ENCODE data around the gene AVL9. TPM values are rescaled to one million over a fixed set of nuclear protein-coding genes. Genes with fewer than 3 reads are reported as not detected.

The AVL9 gene
- total and polyA plus RNA-seq, 9 of the 15 experiments (the other 6 are each of a cell fraction or from before 2014, with no cell fraction given) = 6.4 to 66.2 (median 30.1) TPM

DNA sequence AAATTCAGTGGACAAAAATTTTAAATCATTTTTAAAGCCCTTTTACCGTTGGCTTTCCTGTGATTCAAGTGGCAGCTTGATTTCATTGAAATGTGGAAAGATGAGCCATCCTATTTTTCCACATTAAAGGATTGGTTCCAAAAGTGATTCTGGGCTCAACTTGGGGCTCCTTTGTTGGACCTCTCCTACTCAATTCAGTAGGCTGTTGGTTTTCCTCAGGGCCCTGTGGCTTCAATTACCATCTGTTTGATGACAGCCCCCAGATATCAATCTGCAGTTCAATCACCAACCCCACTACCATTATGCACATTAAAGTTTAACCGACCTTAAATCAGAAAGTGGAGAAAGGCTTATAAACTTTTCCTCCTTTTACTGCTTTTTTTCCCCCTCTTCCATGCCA, 47.3 kb downstream of the AVL9 start (continued):
- TF ChIP-seq GATAD2A (IDR thresholded peaks at IDR 0.05) (no peak), BCL6 (CRISPR knock-in tag; IDR thresholded peaks at IDR 0.05) (no peak), CGGBP1 (CRISPR knock-in tag; IDR thresholded peaks at IDR 0.05) (no peak)
- TF ChIP-seq, protein P1, sequence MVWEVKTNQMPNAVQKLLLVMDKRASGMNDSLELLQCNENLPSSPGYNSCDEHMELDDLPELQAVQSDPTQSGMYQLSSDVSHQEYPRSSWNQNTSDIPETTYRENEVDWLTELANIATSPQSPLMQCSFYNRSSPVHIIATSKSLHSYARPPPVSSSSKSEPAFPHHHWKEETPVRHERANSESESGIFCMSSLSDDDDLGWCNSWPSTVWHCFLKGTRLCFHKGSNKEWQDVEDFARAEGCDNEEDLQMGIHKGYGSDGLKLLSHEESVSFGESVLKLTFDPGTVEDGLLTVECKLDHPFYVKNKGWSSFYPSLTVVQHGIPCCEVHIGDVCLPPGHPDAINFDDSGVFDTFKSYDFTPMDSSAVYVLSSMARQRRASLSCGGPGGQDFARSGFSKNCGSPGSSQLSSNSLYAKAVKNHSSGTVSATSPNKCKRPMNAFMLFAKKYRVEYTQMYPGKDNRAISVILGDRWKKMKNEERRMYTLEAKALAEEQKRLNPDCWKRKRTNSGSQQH (CRISPR knock-in tag; IDR thresholded peaks at IDR 0.05) = no peak
- TF ChIP-seq, protein P2, sequence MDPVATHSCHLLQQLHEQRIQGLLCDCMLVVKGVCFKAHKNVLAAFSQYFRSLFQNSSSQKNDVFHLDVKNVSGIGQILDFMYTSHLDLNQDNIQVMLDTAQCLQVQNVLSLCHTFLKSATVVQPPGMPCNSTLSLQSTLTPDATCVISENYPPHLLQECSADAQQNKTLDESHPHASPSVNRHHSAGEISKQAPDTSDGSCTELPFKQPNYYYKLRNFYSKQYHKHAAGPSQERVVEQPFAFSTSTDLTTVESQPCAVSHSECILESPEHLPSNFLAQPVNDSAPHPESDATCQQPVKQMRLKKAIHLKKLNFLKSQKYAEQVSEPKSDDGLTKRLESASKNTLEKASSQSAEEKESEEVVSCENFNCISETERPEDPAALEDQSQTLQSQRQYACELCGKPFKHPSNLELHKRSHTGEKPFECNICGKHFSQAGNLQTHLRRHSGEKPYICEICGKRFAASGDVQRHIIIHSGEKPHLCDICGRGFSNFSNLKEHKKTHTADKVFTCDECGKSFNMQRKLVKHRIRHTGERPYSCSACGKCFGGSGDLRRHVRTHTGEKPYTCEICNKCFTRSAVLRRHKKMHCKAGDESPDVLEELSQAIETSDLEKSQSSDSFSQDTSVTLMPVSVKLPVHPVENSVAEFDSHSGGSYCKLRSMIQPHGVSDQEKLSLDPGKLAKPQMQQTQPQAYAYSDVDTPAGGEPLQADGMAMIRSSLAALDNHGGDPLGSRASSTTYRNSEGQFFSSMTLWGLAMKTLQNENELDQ (CRISPR knock-in tag; IDR thresholded peaks at IDR 0.05; ENCODE audit: borderline replicate concordance) = no peak

DNA sequence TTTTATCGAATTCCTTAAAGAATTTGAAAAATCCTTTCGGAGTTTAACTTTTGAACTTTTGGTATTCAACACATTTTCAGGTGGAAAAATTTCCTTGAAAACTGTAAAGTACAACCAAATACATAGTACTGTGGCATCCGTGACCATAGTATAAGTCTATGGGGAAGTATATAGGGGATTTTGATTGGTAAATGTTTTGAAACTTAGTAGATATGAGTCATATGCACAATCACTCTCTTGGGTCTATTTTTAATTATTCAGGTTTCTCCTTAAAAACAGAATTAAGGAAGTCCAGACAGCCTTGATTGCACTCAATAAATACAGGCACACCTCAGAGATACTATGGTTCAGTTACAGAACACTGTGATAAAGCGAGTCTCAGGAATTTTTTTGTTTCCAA, 64.2 kb downstream of the AVL9 start:
- WGBS (ENCODE audit: insufficient coverage, low coverage, missing lambda C conversion rate) = 93% methylated on average over 4 of the region's 4 CpGs
- H3K27me3 ChIP-seq (ENCODE audit: control insufficient read depth in 2 of 2, insufficient read depth in 2 of 2, low read length in 2 of 2) = no peaks in the 10 kb centered on the region
- H3K9ac ChIP-seq (ENCODE audit: insufficient read depth in 1 of 2, low read depth in 2 of 2, low read length in 2 of 2) = no peak overlapping the region
- no TSS peak for BruUV-seq (replicated peaks)
- ATAC-seq (no peak), DNase-seq (ENCODE audit: extremely low read depth in 1 of 4, low spot score in 3 of 4) (no peak), FAIRE-seq (no peak)
- H3K79me2 ChIP-seq (ENCODE audit: control insufficient read depth, insufficient read depth, low read length) = peaks cover 2% of the 10 kb centered on the region; the same call in 2 of the 3 replicates
- ChIA-PET POLR2A (no interaction called here), CTCF (ENCODE audit: low intra/inter-chr PET ratio) (no interaction called here)
- no peak overlapping the region for H2AFZ ChIP-seq (ENCODE audit: low read depth, low read length)
- H3K9me1 ChIP-seq (ENCODE audit: control insufficient read depth, insufficient read depth, low read length) = no peaks in the 10 kb centered on the region
- TF ChIP-seq KLF10 (CRISPR knock-in tag; IDR thresholded peaks at IDR 0.05) (no peak), TGIF2 (CRISPR knock-in tag; IDR thresholded peaks at IDR 0.05) (no peak), PURB (CRISPR knock-in tag; IDR thresholded peaks at IDR 0.05; ENCODE audit: low read depth) (no peak), ARID3B (CRISPR knock-in tag; IDR thresholded peaks at IDR 0.05; ENCODE audit: borderline replicate concordance) (no peak)
- in situ Hi-C loops (cut with MboI) = no loop called here
- no peaks in the 10 kb centered on the region for H3K9me3 ChIP-seq (replicated peaks; ENCODE audit: control insufficient read depth, insufficient read depth, low read depth, low read length)
- intact Hi-C loops (cut with micrococcal nuclease) = no loop called here
- H4K20me1 ChIP-seq (replicated peaks; ENCODE audit: control insufficient read depth, insufficient read depth, low read length) = no peaks in the 10 kb centered on the region
- peaks cover 72% of the 10 kb centered on the region for H3K36me3 ChIP-seq (ENCODE audit: control insufficient read depth, insufficient read depth, low read length)
- no peak overlapping the region for H3K27ac ChIP-seq (ENCODE audit: extremely low read depth, low read depth, low read length)
- H3K4me2 ChIP-seq (ENCODE audit: insufficient read depth, low read length) = no peak overlapping the region
- H3K4me3 ChIP-seq = no peak overlapping the region
- no peaks in the 10 kb centered on the region for H3K4me1 ChIP-seq (replicated peaks in 1 of 2; ENCODE audit: control insufficient read depth in 2 of 2, insufficient read depth in 2 of 2, low read length in 2 of 2)

Measured in K562 (cell line).